Gastroesophageal sphincter (tissue), 4 donors: ENCODE results near the gene FPR2. TPM values are rescaled to one million over a fixed set of nuclear protein-coding genes. Genes with fewer than 3 reads are reported as not detected.

Source experiments
- ATAC-seq: fragments of 150-250 bp; one replicate; pipeline ENCODE4 v1.9.1; 2016; ENCODE audit warnings: mild to moderate bottlenecking, moderate library complexity
- H3K27ac ChIP-seq, 4 donors: fragments of 200-600 bp; sonication (generic) in 3 of 4; 1 replicate in 3 of 4; 2 replicates in 1 of 4; pipeline ENCODE4 v1.5.1; 2016 to 2019
- H3K27me3 ChIP-seq: fragments of 200-600 bp; sonication (generic); one replicate; pipeline ENCODE4 v1.5.1; 2019
- H3K36me3 ChIP-seq, 2 donors: fragments of 200-600 bp; sonication (generic); one replicate each; pipeline ENCODE4 v1.5.1; 2019; ENCODE audit warnings: control low read depth in 1 of 2
- H3K4me1 ChIP-seq, 3 donors: fragments of 200-600 bp; sonication (generic); 1 replicate in 2 of 3; 2 replicates in 1 of 3; pipeline ENCODE4 v1.5.1; 2016 to 2019; ENCODE audit warnings: control low read depth in 2 of 3
- H3K4me3 ChIP-seq, 2 donors: fragments of 200-600 bp; sonication (generic); one replicate each; pipeline ENCODE4 v1.5.1; 2019; ENCODE audit warnings: mild to moderate bottlenecking in 1 of 2, moderate library complexity in 1 of 2
- H3K9me3 ChIP-seq, 3 donors: fragments of 200-600 bp; sonication (generic); one replicate each; pipeline ENCODE4 v1.5.1; 2017 to 2019; ENCODE audit warnings: control low read depth in 2 of 3
- CTCF ChIP-seq, 4 experiments: fragments of 200-600 bp in 2 of 4; fragments of 450-650 bp in 2 of 4; sonication (generic) in 1 of 4; IDR thresholded peaks; one replicate each; pipeline ENCODE4 v1.5.1; 2017 to 2019; ENCODE audit warnings: antibody characterized with exemption in 4 of 4, mild to moderate bottlenecking in 2 of 4, moderate library complexity in 2 of 4
- EP300 ChIP-seq: sonication (generic); formaldehyde crosslinking; IDR thresholded peaks from one replicate; pipeline ENCODE4 v1.6.1; 2017; ENCODE audit warnings: antibody characterized with exemption, mild to moderate bottlenecking
- POLR2A ChIP-seq, 2 donors: fragments of 450-650 bp; IDR thresholded peaks; one replicate each; pipeline ENCODE4 v1.6.1; 2017; ENCODE audit warnings: antibody characterized with exemption in 2 of 2, mild to moderate bottlenecking in 2 of 2, moderate library complexity in 1 of 2
- POLR2AphosphoS5 ChIP-seq: sonication (generic); formaldehyde crosslinking; IDR thresholded peaks from one replicate; pipeline ENCODE4 v1.6.1; 2017; ENCODE audit warnings: antibody characterized with exemption
- WGBS, 2 donors: methylation state at CpG; one replicate each; pipeline ENCODE4 v1.1.5; 2018; ENCODE audit warnings: low coverage in 1 of 2; 5-methylcytosine and 5-hydroxymethylcytosine counted together
- total RNA-seq, 4 donors: library from RNA; depleted of rRNA; stranded (reverse); fragments of >200 nt; gene quantifications; one replicate each; pipeline ENCODE4 v1.1.0, GENCODE V29; 2016

Gene FPR2
- total RNA-seq, 4 donors from 2014 or later: 1.8 to 2.2 TPM; not detected in 2

DNA sequence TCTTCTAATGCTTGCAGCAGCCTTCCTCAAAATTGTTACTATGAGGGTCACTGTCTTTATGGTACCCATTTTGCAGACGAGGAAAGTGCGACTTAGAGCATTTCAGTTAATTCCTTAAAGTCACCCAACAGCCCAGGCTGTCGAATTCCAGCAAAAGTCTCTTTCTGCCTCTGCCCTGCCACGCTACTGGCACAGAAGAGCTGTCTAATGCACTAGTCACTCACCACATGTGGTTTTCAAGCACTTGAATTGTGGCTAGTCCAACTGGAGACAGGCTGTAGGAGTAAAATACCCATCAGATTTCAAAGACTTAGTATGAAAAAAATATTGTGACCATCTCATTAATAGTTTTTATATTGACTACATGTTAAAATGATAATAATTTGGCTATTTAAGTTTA, 11.0 kb upstream of the FPR2 start:
- Histone ChIP-seq H3K4me3 (no peak overlapping the region), H3K36me3 (no peaks in the 10 kb centered on the region), H3K4me1 (no peaks in the 10 kb centered on the region), H3K27ac (no peak overlapping the region), H3K9me3 (no peaks in the 10 kb centered on the region), H3K27me3 (peaks cover 31% of the 10 kb centered on the region)
- no peak for ATAC-seq
- TF ChIP-seq POLR2AphosphoS5 (no peak), EP300 (no peak), POLR2A (IDR thresholded peaks at IDR 0.05) (no peak), CTCF (IDR thresholded peaks at IDR 0.05) (no peak)
- WGBS, 2 donors: 50 to 100% methylated on average over 1 to 4 of the region's 4 CpGs

DNA sequence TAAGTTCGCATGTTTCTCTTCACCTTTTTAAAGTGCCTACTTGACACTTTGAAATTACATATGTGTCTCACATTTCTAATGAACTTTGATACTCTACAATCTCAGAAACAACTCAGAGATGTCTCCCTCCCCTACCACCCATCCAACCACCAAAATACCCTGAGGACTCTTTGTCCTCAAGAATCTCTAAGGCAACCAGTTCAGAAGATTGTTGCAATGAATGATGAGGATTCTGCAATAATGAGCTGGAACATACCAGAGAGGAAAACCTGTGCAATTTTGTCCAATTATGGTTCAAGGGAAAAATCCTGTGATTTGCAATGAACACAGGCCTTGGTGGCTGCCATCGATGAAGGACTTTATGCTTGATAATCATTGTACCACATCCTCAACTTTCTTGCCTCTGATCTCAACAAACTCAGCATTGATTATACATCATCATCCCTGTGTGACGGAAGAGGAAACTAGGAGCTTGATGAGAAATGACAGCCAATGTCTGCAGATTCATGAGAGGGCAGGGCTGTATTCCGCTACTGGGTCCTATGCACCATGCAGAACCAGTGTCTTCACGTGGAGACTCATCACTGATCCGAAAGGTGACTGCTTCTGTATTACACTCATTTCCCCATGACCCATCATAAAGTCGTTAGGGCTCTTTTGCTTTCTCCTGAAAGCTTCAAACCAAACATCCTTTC, 10.4 kb upstream of the FPR2 start:
- H3K4me3 ChIP-seq: no peak overlapping the region
- H3K27me3 ChIP-seq: peaks cover 36% of the 10 kb centered on the region
- no peaks in the 10 kb centered on the region for H3K36me3 ChIP-seq
- no peaks in the 10 kb centered on the region for H3K4me1 ChIP-seq
- no peak for ATAC-seq
- WGBS, 2 donors: 63 to 64% methylated on average over 4 of the region's 7 CpGs
- H3K9me3 ChIP-seq: no peaks in the 10 kb centered on the region
- TF ChIP-seq POLR2A (IDR thresholded peaks at IDR 0.05): no peak
- no peak for TF ChIP-seq CTCF (IDR thresholded peaks at IDR 0.05)
- TF ChIP-seq EP300: no peak
- no peak for TF ChIP-seq POLR2AphosphoS5
- no peak overlapping the region for H3K27ac ChIP-seq

DNA sequence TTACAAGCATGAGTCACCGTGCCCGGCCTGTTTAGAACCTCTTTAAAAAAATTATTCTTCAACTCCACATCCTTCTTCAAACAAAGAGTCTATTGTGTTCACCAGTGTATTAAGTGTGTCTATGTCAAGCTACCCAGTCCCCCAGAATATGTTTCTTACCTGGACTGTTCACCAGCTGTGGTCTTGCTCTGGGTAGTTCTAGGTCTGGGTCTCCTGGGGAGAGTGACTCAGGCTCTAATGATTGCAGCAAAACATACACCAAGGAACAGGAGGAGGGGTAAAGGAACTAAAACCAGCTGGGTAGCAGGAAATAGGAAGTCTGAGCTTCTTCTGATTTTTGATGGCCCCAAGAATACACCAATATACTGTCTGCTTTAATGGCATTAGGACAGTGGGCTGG, 9.3 kb upstream of the FPR2 start, which contains the start of gene FPR1:
Gene FPR1 (minus strand): TSS at position 224 of the 400 bp plus-strand sequence. CDS start 4,884 bp downstream, outside the sequence.
- Histone ChIP-seq H3K4me3 (no peak within 1 kb of the TSS), H3K27ac (no peak within 1 kb of the TSS), H3K36me3 (no peaks in the 10 kb centered on the region), H3K9me3 (no peaks in the 10 kb centered on the region), H3K4me1 (no peaks in the 10 kb centered on the region), H3K27me3 (peaks cover 38% of the 10 kb centered on the region)
- WGBS, 2 donors: 53% methylated on average over 2 of the region's 2 CpGs; no CpG with 5 or more reads in 1 of the 2 donors
- ATAC-seq: peak; percentile 57
- TF ChIP-seq POLR2AphosphoS5: no peak
- no peak for TF ChIP-seq EP300
- no peak for TF ChIP-seq CTCF (IDR thresholded peaks at IDR 0.05)
- no peak for TF ChIP-seq POLR2A (IDR thresholded peaks at IDR 0.05)

DNA sequence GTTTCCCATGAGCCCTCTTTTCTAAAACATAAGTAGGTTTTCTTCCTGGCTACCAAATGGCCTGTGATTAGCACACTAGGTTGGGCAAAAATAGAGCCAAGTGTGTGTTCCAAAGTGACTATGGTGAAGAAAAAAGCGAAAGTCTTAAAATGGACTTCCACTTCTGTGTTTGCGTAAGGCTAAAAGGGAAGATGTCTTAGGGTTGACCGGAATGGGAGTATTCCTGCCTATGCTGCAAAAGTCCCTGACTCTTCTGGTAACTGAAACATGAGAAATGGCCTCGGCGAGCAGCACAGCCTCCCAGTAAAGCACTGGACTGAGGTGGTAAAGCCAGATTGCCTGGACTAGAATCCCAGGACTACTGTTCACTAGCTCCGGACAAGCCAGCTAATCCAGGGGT, 6.9 kb upstream of the FPR2 start:
- Histone ChIP-seq H3K27ac (peak overlapping the region in 1 of 4 donors; percentile 19), H3K4me1 (no peaks in the 10 kb centered on the region), H3K4me3 (no peak overlapping the region), H3K9me3 (no peaks in the 10 kb centered on the region), H3K27me3 (peaks cover 29% of the 10 kb centered on the region), H3K36me3 (no peaks in the 10 kb centered on the region)
- TF ChIP-seq EP300: no peak
- no peak for TF ChIP-seq CTCF (IDR thresholded peaks at IDR 0.05)
- no peak for TF ChIP-seq POLR2A (IDR thresholded peaks at IDR 0.05)
- TF ChIP-seq POLR2AphosphoS5: no peak
- whole genome bisulfite sequencing, 2 donors: 74 to 80% methylated on average over 1 to 6 of the region's 6 CpGs
- ATAC-seq: no peak

- H3K36me3 ChIP-seq: no peaks in the 10 kb centered on the region
- TF ChIP-seq POLR2A (IDR thresholded peaks at IDR 0.05): no peak
- TF ChIP-seq CTCF (IDR thresholded peaks at IDR 0.05): no peak
- TF ChIP-seq POLR2AphosphoS5: no peak
- TF ChIP-seq EP300: no peak
- H3K4me3 ChIP-seq: no peak overlapping the region
- H3K4me1 ChIP-seq: no peaks in the 10 kb centered on the region
- no peak for ATAC-seq
- H3K9me3 ChIP-seq: no peaks in the 10 kb centered on the region
- no peak overlapping the region for H3K27ac ChIP-seq
- 65 to 79% methylated on average over 3 to 4 of the region's 4 CpGs for WGBS, 2 donors
- peaks cover 31% of the 10 kb centered on the region for H3K27me3 ChIP-seq
Measured at GRCh38 chr19:51754770-51755169, 6.2 kb upstream of the FPR2 start.
